Brain microvascular endothelial cell (primary cell): ENCODE data around the gene SOCS7.

Experiments used
- DNase-seq: peaks from one replicate; pipeline ENCODE4 v3.0.0-alpha.2; 2020
- H3K27ac ChIP-seq: fragments of 250-450 bp; sonication (Bioruptor Pico); 2 replicates; pipeline ENCODE4 v1.5.1; 2020; ENCODE audit warnings: mild to moderate bottlenecking, moderate library complexity
- H3K27me3 ChIP-seq: fragments of 250-450 bp; sonication (Bioruptor Pico); replicated peaks from 2 replicates; pipeline ENCODE4 v1.5.1; 2020; ENCODE audit warnings: mild to moderate bottlenecking
- H3K36me3 ChIP-seq: fragments of 250-450 bp; sonication (Bioruptor Pico); replicated peaks from 2 replicates; pipeline ENCODE4 v1.5.1; 2020; ENCODE audit warnings: mild to moderate bottlenecking
- H3K4me3 ChIP-seq: 2 replicates; pipeline ENCODE4 v1.5.1; 2011; ENCODE audit warnings: low read depth, mild to moderate bottlenecking, control low read depth, low read length, moderate library complexity
- CTCF ChIP-seq: IDR thresholded peaks from 2 replicates; pipeline ENCODE4 v1.5.1; 2011; ENCODE audit warnings: low read depth, mild to moderate bottlenecking, moderate library complexity, low read length, control low read depth, inconsistent platforms; ENCODE audit errors: missing control alignments
- in situ Hi-C: cut with HindIII; loops from 2 replicates; pipeline ENCODE4 v1.10.0; 2017; ENCODE audit warnings: low sequenced_read_pairs, low pct_ligation_motif_present

The SOCS7 gene

DNA sequence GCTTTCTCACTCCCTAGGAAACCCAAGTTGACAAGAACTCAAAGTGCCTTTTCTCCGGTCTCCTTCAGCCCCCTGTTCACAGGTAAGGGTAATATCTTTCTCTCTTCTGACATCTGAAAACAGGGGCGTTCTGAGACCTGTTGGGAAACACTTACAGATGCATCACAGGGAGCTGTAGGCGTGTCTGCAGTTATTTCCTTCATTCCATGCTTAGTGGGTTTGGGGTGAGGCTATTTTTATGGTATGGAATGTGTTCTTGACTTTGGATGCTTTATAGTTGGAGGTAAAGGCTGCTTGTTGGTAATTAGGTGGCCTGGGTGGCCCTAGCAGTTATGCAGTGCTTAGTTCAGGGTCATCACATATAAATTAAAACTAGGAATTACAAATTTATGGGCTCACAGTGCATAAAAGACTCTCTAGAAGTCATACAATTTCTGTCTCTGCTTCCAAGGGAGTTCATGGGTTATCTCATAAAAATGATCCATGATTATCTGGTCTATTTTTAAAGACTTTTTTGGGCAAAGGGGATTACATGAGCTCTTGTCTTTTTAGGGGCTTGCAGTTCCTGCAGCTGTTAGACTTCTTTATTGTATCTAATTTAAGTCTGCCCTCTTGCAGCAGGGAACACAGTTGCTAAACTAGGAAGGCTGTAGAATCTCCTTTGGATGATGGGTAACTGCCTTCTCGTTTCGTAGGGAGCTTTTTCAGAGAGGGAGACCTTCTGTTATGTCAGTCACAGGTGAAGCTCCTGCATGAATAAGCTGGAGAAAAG lies 10.2 kb downstream of the SOCS7 start:
- no peak for TF ChIP-seq CTCF
- in situ Hi-C loops: no loop called here
- no peaks in the 10 kb centered on the region for H3K36me3 ChIP-seq
- H3K27me3 ChIP-seq: no peaks in the 10 kb centered on the region
- H3K4me3 ChIP-seq: no peak overlapping the region
- no peak for DNase-seq
- no peak overlapping the region for H3K27ac ChIP-seq

- Histone ChIP-seq H3K4me3 (no peak overlapping the region), H3K36me3 (peaks cover 4% of the 10 kb centered on the region), H3K27me3 (no peaks in the 10 kb centered on the region), H3K27ac (no peak overlapping the region)
- no peak for TF ChIP-seq CTCF
- DNase-seq: no peak
- in situ Hi-C loops: no loop called here
Measured at GRCh38 chr17:38363016-38363415, 11.4 kb downstream of the SOCS7 start.

DNA sequence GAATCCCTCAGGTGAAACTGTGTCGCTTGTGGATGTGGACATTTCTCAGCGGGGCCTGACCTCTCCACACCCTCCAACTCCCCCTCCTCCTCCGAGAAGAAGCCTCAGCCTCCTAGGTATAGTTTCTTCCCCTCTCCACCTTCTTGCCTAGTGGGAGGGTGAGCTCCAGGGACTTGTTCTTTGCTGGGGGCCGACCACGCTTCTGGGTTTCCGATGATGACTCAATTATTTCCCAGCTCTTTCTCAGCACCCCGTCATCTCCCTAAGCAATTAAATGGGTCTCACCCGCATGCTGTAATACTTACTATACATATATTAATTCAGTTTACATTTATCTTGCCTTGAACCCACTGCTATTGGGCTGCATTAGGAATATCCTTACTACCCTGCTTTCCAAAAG lies 13.1 kb downstream of the SOCS7 start:
- no peak for TF ChIP-seq CTCF
- in situ Hi-C loops: no loop called here
- Histone ChIP-seq H3K4me3 (no peak overlapping the region), H3K36me3 (peaks cover 10% of the 10 kb centered on the region), H3K27ac (no peak overlapping the region), H3K27me3 (no peaks in the 10 kb centered on the region)
- DNase-seq: no peak

GRCh38 chr17:38369124-38369886 lies 17.7 kb downstream of the SOCS7 start:
- no peak overlapping the region for H3K4me3 ChIP-seq
- no peaks in the 10 kb centered on the region for H3K27me3 ChIP-seq
- no peak overlapping the region for H3K27ac ChIP-seq
- no peak for DNase-seq
- H3K36me3 ChIP-seq: peaks cover 15% of the 10 kb centered on the region
- no peak for TF ChIP-seq CTCF
- in situ Hi-C loops: no loop called here

DNA sequence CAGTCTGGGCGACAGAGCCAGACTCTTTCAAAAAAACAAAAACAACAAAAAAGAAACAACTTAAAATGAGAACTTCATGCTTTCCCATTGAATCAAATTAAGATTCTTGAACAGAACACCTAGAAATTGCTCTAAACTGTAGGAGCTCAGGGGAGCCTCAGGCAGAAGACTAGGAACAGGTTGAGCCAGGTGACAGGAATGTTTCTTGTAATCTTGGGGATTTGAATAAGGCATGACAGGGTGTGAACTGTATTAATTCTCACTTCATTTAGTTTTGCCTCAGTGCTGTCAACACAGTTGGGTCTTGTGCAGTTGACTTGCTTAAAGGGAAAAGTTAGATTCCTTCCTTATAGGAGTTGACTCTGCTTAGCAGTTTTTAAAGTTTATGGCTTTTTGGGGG lies 27.8 kb downstream of the SOCS7 start:
- Histone ChIP-seq H3K27me3 (no peaks in the 10 kb centered on the region), H3K36me3 (peaks cover 13% of the 10 kb centered on the region), H3K4me3 (no peak overlapping the region), H3K27ac (no peak overlapping the region)
- in situ Hi-C loops: no loop called here
- no peak for TF ChIP-seq CTCF
- DNase-seq: no peak
